Tibial nerve (tissue), 3 donors: ENCODE data around the gene PCGF5.

Experiments
- CTCF ChIP-seq, 5 experiments: fragments of 200-600 bp in 3 of 5; fragments of 450-650 bp in 2 of 5; sonication (generic) in 3 of 5; IDR thresholded peaks; one replicate each; pipeline ENCODE4 v1.5.1; 2016 to 2019; ENCODE audit warnings: antibody characterized with exemption in 5 of 5, mild to moderate bottlenecking in 3 of 5, moderate library complexity in 2 of 5
- POLR2A ChIP-seq, 2 donors: fragments of 450-650 bp; IDR thresholded peaks; one replicate each; pipeline ENCODE4 v1.6.1; 2017; ENCODE audit warnings: antibody characterized with exemption in 2 of 2, mild to moderate bottlenecking in 2 of 2, moderate library complexity in 2 of 2

- no peak for TF ChIP-seq CTCF (IDR thresholded peaks at IDR 0.05)
- no peak for TF ChIP-seq POLR2A (IDR thresholded peaks at IDR 0.05)
Measured at GRCh38 chr10:91194497-91195179, 25.8 kb upstream of the PCGF5 start.
